Adrenal gland (tissue), 5 donors: ENCODE data around the gene GYG2.
"Not testable (repeated sequence)": the region's sequence is repeated elsewhere in the genome, so short reads cannot be mapped to it uniquely, and the experiment has no call there.

ENCODE experiments used
- POLR2A ChIP-seq, 2 donors: fragments of 450-650 bp; IDR thresholded peaks; one replicate each; pipeline ENCODE4 v1.6.1; 2017; ENCODE audit warnings: antibody characterized with exemption in 2 of 2, mild to moderate bottlenecking in 2 of 2, moderate library complexity in 1 of 2
- TF ChIP-seq, protein P1 (sequence below), 6 experiments: fragments of 450-650 bp in 4 of 6; fragments of 200-600 bp in 2 of 6; sonication (generic) in 1 of 6; IDR thresholded peaks; 1 replicate in 5 of 6; 2 replicates in 1 of 6; pipeline versions ENCODE4 v1.5.1 to v1.8.0; 2016 to 2021; ENCODE audit warnings: antibody characterized with exemption in 6 of 6, mild to moderate bottlenecking in 2 of 6, moderate library complexity in 1 of 6
- donor health status: DM: no; HTN: no; CAD: no.

DNA sequence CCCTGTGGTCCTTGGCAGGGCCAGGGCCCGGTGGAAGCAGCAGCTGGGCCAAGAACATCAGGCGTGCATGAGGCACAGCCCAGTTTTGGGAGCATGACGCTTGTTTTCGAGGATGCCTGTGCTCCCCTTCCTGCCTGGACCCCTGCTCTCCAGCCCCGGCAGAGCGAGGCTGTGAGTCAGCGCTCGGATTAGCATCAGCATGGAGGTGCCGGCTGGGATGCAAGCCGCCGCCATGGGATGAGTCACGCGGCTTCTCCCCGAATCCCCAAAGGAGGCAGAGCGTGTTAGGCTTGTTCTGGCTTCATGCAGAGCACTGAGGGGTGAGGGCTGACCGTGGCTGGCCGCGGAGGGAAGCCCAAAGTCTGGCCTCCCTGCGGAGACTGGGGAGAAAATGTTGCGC lies 23.9 kb upstream of the GYG2 start:
- TF ChIP-seq, protein P1, sequence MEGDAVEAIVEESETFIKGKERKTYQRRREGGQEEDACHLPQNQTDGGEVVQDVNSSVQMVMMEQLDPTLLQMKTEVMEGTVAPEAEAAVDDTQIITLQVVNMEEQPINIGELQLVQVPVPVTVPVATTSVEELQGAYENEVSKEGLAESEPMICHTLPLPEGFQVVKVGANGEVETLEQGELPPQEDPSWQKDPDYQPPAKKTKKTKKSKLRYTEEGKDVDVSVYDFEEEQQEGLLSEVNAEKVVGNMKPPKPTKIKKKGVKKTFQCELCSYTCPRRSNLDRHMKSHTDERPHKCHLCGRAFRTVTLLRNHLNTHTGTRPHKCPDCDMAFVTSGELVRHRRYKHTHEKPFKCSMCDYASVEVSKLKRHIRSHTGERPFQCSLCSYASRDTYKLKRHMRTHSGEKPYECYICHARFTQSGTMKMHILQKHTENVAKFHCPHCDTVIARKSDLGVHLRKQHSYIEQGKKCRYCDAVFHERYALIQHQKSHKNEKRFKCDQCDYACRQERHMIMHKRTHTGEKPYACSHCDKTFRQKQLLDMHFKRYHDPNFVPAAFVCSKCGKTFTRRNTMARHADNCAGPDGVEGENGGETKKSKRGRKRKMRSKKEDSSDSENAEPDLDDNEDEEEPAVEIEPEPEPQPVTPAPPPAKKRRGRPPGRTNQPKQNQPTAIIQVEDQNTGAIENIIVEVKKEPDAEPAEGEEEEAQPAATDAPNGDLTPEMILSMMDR (IDR thresholded peaks at IDR 0.05) = not testable (repeated sequence)
- TF ChIP-seq POLR2A (IDR thresholded peaks at IDR 0.05) = not testable (repeated sequence)
